ENCODE data around the gene COG5. TPM values are rescaled to one million over a fixed set of nuclear protein-coding genes. Genes with fewer than 3 reads are reported as not detected.

Gene COG5
- total and polyA plus RNA-seq, 9 of the 15 experiments (the other 6 are each of a cell fraction or from before 2014, with no cell fraction given), result 15.3 to 75.1 (median 56.4) TPM

DNA sequence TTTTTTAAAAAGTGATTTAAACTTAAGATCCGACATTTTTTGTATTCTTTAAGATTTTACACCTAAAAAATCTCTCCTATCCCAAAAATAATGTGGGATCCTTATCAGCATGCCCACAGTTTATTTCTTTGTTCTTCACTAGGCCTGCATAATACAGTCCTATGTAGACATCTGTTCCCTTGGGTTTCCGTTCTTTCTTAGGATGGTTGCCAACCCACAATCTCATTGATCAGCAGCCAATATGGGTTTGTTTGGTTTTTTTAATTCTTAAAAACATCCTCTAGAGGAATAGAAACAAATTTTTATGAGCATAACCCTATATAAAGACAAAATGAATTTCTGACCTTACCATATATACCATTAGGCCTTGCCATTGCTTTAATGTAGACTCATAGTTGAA lies 403.3 kb downstream of the COG5 start (continued):
- TF ChIP-seq BRD9 (IDR thresholded peaks at IDR 0.05; ENCODE audit: low read depth, partially characterized antibody) (no peak), TFAM (CRISPR knock-in tag; conservative IDR thresholded peaks at IDR 0.05) (no peak), HIVEP1 (CRISPR knock-in tag; IDR thresholded peaks at IDR 0.05) (no peak)
- TF ChIP-seq, protein P1, sequence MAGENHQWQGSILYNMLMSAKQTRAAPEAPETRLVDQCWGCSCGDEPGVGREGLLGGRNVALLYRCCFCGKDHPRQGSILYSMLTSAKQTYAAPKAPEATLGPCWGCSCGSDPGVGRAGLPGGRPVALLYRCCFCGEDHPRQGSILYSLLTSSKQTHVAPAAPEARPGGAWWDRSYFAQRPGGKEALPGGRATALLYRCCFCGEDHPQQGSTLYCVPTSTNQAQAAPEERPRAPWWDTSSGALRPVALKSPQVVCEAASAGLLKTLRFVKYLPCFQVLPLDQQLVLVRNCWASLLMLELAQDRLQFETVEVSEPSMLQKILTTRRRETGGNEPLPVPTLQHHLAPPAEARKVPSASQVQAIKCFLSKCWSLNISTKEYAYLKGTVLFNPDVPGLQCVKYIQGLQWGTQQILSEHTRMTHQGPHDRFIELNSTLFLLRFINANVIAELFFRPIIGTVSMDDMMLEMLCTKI (IDR thresholded peaks at IDR 0.05; ENCODE audit: partially characterized antibody), result no peak
- TF ChIP-seq, protein P2, sequence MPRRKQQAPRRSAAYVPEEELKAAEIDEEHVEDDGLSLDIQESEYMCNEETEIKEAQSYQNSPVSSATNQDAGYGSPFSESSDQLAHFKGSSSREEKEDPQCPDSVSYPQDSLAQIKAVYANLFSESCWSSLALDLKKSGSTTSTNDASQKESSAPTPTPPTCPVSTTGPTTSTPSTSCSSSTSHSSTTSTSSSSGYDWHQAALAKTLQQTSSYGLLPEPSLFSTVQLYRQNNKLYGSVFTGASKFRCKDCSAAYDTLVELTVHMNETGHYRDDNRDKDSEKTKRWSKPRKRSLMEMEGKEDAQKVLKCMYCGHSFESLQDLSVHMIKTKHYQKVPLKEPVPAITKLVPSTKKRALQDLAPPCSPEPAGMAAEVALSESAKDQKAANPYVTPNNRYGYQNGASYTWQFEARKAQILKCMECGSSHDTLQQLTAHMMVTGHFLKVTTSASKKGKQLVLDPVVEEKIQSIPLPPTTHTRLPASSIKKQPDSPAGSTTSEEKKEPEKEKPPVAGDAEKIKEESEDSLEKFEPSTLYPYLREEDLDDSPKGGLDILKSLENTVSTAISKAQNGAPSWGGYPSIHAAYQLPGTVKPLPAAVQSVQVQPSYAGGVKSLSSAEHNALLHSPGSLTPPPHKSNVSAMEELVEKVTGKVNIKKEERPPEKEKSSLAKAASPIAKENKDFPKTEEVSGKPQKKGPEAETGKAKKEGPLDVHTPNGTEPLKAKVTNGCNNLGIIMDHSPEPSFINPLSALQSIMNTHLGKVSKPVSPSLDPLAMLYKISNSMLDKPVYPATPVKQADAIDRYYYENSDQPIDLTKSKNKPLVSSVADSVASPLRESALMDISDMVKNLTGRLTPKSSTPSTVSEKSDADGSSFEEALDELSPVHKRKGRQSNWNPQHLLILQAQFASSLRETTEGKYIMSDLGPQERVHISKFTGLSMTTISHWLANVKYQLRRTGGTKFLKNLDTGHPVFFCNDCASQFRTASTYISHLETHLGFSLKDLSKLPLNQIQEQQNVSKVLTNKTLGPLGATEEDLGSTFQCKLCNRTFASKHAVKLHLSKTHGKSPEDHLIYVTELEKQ (CRISPR knock-in tag; IDR thresholded peaks at IDR 0.05), result no peak
- TF ChIP-seq, protein P3, sequence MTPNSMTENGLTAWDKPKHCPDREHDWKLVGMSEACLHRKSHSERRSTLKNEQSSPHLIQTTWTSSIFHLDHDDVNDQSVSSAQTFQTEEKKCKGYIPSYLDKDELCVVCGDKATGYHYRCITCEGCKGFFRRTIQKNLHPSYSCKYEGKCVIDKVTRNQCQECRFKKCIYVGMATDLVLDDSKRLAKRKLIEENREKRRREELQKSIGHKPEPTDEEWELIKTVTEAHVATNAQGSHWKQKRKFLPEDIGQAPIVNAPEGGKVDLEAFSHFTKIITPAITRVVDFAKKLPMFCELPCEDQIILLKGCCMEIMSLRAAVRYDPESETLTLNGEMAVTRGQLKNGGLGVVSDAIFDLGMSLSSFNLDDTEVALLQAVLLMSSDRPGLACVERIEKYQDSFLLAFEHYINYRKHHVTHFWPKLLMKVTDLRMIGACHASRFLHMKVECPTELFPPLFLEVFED (CRISPR knock-in tag; conservative IDR thresholded peaks at IDR 0.05), result no peak
- TF ChIP-seq, protein P4, sequence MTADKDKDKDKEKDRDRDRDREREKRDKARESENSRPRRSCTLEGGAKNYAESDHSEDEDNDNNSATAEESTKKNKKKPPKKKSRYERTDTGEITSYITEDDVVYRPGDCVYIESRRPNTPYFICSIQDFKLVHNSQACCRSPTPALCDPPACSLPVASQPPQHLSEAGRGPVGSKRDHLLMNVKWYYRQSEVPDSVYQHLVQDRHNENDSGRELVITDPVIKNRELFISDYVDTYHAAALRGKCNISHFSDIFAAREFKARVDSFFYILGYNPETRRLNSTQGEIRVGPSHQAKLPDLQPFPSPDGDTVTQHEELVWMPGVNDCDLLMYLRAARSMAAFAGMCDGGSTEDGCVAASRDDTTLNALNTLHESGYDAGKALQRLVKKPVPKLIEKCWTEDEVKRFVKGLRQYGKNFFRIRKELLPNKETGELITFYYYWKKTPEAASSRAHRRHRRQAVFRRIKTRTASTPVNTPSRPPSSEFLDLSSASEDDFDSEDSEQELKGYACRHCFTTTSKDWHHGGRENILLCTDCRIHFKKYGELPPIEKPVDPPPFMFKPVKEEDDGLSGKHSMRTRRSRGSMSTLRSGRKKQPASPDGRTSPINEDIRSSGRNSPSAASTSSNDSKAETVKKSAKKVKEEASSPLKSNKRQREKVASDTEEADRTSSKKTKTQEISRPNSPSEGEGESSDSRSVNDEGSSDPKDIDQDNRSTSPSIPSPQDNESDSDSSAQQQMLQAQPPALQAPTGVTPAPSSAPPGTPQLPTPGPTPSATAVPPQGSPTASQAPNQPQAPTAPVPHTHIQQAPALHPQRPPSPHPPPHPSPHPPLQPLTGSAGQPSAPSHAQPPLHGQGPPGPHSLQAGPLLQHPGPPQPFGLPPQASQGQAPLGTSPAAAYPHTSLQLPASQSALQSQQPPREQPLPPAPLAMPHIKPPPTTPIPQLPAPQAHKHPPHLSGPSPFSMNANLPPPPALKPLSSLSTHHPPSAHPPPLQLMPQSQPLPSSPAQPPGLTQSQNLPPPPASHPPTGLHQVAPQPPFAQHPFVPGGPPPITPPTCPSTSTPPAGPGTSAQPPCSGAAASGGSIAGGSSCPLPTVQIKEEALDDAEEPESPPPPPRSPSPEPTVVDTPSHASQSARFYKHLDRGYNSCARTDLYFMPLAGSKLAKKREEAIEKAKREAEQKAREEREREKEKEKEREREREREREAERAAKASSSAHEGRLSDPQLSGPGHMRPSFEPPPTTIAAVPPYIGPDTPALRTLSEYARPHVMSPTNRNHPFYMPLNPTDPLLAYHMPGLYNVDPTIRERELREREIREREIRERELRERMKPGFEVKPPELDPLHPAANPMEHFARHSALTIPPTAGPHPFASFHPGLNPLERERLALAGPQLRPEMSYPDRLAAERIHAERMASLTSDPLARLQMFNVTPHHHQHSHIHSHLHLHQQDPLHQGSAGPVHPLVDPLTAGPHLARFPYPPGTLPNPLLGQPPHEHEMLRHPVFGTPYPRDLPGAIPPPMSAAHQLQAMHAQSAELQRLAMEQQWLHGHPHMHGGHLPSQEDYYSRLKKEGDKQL (CRISPR knock-in tag; IDR thresholded peaks at IDR 0.05; ENCODE audit: borderline replicate concordance), result no peak
